Stimulated activated CD8-positive, alpha-beta memory T cell treated with anti-CD3 and anti-CD28 coated beads, Interleukin-4, amount 100 ng/mL, for 24 hours (primary cell): ENCODE results near the gene C9orf85.
A peak's percentile ranks its signal among the peaks of the same experiment; 100 is the strongest.
"Not testable (repeated sequence)": the region's sequence is repeated elsewhere in the genome, so short reads cannot be mapped to it uniquely, and the experiment has no call there.

Experiments used
- DNase-seq: peaks from one replicate; pipeline ENCODE4 v3.0.0-alpha.2; 2020; ENCODE audit warnings: low read depth

The C9orf85 gene, protein sequence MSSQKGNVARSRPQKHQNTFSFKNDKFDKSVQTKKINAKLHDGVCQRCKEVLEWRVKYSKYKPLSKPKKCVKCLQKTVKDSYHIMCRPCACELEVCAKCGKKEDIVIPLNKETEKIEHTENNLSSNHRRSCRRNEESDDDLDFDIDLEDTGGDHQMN

GRCh38 chr9:71911061-71911907 is at the start of gene C9orf85, which contains the start of gene ABHD17B:
Gene C9orf85 (plus strand): TSS chr9:71911639. CDS start chr9:71911735, 96 bp downstream.
Gene ABHD17B (minus strand): TSS chr9:71911193. CDS start chr9:71875080, 36,113 bp downstream.
- DNase-seq: peak; percentile 96

DNA sequence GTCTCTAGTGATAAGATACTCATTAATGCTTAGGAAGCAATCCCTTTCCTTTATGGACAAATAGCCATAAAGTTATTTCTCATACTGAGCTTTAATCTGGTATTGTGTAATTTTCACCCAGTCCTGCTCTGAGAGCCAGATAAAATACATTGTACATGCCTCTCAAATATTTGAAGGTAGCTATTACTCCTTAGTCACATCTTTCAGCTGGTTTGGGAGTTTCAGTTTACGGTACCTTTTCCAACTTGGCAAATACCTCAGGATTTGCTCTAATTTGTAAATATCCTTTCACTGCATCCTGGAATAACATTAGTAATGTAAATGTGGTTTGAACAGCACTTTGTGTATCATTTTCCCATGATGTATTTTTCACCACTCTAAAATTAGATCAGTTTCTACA is 47.8 kb upstream of the C9orf85 start:
- no peak for DNase-seq

- DNase-seq: no peak
Observed at GRCh38 chr9:71875345-71875744, 36.1 kb upstream of the C9orf85 start.

DNA sequence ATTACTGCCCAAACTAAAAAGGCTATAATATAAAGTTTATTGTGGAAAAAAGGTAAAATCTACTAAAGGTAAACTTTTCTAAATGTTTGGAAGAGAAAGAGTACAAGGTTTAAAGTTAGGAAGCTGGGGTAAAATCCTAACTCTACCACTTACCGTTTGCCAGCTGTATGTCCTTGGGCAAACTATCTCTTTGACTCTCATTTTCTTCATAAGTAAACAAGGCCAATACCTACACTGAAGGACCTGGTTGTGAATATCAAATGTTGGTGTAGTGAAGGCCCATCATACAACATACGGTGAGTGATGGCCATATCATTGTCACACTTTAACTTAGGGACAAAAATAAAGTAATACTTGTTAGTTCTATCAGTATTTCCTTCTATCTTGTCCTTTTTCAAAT is 35.3 kb upstream of the C9orf85 start:
- no peak for DNase-seq

GRCh38 chr9:71876829-71877228 is 34.6 kb upstream of the C9orf85 start:
- DNase-seq: no peak

- no peak for DNase-seq
Observed at GRCh38 chr9:71878327-71879274, 32.8 kb upstream of the C9orf85 start.

GRCh38 chr9:71879644-71880174 is 31.7 kb upstream of the C9orf85 start:
- DNase-seq: no peak

- no peak for DNase-seq
Observed at GRCh38 chr9:71884005-71884404, 27.4 kb upstream of the C9orf85 start.

- no peak for DNase-seq
Observed at GRCh38 chr9:71885467-71885866, 26.0 kb upstream of the C9orf85 start.

DNA sequence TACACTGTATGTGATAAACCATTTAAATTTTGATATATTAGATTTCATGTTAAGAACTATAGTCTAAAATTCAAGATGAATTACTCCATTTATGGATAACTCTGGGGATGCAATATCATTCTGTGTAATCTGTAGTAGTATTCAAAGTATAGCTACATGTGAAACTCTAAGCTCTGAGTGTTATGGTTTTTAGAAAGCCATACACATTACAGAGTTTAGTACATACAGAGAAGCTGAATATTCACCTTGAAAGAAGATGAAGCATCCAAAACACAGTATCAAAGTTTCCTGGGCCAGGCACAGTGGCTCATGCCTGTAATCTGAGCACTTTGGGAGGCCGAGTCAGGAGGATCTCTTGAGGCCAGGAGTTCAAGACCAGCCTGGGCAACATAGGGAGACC is 25.4 kb upstream of the C9orf85 start:
- no peak for DNase-seq

DNA sequence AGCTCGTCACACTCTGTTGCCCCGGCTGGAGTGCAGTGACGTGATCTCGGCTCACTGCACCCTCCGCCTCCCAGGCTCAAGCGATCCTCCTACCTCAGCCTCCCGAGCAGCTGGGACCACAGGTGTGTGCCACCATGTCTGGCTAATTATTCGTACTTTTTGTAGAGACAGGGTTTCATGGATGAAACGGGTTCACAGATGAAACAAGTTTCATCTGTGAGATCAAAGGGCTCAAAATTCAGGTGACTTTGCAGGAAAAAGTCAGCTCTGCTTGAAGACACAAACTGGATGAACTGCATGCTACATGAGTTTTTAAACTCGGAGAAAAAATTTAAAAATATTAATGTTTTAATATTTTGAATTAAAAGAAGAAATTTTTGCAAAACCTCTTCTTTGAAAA is 24.9 kb upstream of the C9orf85 start:
- DNase-seq: no peak

DNA sequence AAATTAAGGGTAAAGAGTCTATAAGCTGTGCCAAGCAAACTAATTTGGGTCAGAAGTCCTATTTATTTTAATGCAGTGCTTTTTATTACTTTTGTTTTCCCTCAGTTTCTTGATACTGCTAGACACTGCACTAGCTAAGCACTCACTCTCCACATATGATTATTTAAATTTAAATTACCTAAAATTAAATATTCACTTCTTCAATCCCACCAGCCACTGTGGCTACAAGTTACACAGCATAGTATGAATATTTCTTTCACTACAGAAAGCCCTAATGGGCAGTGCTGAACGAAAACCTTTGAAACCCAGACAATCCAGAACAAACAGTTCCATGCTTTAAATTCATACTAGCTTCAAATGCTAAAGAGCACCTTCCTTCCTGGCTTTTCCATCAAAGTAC is 24.1 kb upstream of the C9orf85 start:
- no peak for DNase-seq

GRCh38 chr9:71890042-71890679 is 21.3 kb upstream of the C9orf85 start:
- no peak for DNase-seq

DNA sequence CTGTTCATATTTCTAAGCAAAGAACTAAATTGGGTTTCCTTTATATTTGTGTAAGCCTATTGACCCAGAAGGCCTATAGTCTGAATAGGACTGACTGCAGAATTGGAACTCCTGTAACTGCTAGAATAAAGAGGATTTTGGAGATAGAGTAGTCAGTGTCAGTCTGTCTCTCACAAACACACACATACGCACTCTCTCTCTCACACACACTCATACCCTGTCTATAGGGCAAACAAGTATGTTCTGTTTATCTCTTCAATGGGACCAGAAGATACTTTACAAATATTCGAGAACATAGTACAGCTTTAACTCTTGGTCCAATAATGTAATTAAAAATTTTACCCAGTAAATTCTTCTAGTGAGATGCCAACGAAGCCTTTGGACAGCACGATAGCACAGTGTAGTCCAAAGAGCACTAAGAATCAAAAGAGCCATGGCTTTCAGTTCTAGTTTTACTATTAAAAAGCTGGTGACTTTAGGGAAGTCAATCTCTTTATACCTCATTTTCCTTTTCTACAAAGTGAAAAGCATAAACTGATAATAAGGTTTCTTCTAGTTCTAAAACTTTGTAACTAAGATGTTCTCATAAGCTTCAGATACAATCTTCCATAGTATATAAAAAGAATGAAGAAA is 19.8 kb upstream of the C9orf85 start:
- DNase-seq: no peak

- DNase-seq: no peak
Observed at GRCh38 chr9:71895117-71895516, 16.3 kb upstream of the C9orf85 start.

DNA sequence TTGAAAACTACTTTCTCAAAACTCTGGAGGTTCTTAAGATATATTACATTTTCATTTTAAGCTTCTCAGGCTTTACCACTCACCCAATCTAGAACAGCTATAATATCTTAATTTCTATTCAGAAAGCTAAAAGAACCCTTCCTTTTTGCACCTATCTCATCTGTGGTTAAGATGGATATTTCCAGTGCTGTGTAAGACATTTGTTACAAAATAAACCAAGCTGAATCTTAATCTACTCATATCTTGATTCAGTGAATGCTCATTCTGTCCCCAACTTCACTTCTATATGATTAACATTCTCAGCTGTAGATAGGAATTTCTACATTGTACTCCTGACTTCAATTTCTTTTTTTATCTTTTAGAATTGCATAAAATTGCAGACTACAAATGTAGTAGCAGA is 15.5 kb upstream of the C9orf85 start:
- DNase-seq: no peak

GRCh38 chr9:71896761-71897160 is 14.7 kb upstream of the C9orf85 start:
- DNase-seq: no peak

DNA sequence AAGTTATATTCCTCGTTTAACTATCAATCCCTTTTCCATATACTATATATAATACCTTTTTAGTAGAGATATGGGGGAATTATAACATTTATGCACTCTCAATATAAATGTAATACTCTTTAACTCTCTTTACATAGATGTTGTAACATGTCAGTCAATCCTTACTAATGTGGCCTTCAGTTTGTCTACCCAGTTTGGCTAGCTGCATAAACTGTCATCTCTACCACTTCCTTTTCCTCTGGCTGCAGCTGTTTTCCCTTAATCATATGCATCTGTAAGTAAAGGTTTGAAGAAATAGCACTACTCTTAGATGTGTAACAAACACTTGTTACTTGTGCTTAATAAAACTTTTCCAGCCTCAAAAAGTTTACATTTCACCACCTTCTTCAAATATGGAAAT is 13.9 kb upstream of the C9orf85 start:
- no peak for DNase-seq

DNA sequence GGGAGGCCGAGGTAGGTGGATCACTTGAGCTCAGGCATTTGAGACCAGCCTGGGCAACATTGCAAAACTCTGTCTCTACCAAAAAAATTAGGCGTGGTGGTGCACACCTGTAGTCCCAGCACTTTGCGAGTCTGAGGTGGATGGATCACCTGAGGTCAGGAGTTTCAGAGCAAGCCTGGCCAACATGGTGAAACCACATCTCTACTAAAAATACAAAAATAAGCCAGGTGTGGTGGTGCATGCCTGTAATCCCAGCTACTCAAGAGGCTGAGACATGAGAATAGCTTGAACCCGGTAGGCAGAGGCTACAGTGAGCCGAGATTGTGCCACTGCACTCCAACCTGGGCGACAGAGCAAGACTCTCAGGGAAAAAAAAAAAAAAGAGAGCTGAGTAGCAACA is 12.7 kb upstream of the C9orf85 start:
- not testable (repeated sequence) for DNase-seq

- DNase-seq: no peak
Observed at GRCh38 chr9:71901695-71902597, 9.5 kb upstream of the C9orf85 start.
